CD1c-positive myeloid dendritic cell (primary cell): ENCODE results near the gene AFG1L.

Source experiments
- DNase-seq: peaks from one replicate; pipeline ENCODE4 v3.0.0-alpha.2; 2016; ENCODE audit errors: extremely low spot score

The AFG1L gene

DNA sequence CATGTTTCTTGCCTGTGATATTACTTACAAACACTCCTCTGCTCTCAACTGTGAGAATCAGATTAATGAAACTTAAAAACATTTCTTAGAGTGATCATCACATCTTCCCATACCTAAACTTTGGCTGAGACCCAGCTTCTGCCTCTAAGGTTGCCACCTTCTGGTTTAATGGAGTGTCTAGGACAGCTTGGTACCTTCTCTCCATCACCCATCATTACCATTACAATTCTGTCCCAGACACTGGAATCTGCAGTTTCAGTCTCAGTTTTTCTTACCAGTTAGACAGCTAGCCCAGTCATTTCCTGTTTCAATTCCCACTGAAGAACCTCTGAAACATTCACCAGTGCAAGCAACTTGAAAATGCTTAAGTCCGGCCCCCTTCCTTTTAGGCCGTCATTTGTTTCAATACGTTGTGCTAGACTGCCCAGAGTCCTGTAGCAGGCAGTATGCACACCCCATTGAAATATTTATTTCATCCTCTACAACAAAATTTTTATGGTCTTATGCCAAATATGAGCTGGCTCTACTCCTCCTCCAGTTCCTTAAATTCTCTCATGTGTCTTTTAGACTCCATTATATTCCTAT, 158.8 kb downstream of the AFG1L start:
- peak; percentile 42 for DNase-seq

GRCh38 chr6:108454356-108454755, 159.5 kb downstream of the AFG1L start:
- DNase-seq, result no peak

GRCh38 chr6:108455688-108456087, 160.8 kb downstream of the AFG1L start:
- DNase-seq, result no peak

DNA sequence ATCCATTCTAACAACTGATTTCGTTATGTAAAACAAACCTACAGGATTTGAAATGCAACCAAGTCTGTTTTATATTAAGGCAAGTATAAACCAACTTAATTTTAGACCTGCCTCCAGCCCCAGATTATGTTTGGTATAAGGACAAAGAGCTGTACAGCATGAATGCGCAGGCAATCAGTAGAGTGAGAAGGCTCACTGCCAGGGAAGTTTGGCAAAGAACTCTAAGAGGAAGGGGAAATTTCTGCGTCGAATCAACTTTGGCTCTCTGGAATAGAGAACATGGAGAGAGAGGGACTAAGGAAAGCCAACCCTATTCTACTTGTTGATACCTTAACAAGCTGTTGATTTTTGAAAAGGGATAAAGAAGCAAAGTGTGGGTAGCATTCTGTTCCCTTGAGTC, 168.9 kb downstream of the AFG1L start:
- DNase-seq, result no peak

DNA sequence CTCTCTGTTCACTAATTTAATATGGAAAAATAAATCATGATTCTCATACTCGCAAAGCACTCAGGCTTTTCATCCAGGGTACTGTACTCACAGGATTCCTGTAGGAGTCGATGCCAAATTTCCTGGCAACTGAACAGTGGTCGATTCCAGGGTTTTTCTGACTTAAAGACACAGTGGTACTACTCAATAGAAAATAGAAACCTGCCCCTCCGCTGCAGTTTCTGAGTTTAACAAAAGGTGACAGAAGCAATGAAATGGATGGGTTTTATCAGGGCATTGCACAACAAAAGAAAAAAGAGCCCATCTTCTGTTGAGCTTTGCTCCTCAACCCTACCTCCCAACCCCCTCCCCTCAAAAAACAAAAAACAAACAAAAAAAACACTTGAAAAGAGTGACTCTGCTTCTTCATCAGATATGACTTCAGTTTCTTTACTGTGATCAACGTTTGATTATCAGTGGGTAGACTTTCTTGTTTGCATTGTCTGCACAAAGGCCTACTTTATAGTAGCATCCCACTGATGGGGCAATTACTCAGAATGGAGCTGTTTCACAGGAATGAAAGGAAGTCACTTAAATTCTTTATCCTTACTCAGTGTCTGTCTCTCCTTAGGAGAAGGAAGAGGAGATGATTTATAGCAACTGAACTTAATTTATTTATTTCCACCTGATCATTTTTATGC, 169.7 kb downstream of the AFG1L start:
- no peak for DNase-seq

DNA sequence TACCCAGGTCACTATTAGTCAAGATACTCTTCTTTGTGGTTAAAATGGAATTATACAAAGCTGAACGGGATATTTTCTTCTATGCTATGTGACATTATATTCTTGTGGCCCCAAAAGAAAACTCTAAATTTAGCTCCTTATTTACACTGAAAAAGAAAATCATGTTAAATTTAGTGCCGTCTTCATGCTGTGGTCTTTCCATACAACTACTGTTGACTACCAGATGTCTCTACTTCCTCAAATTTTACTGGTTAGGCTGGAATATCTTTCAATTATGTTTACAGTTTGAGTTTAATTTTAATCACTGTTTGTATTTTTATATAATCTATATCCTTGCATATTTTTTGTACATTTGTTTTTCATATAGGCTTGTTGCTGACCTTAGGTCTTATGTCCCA, 170.2 kb downstream of the AFG1L start:
- DNase-seq, result no peak

DNA sequence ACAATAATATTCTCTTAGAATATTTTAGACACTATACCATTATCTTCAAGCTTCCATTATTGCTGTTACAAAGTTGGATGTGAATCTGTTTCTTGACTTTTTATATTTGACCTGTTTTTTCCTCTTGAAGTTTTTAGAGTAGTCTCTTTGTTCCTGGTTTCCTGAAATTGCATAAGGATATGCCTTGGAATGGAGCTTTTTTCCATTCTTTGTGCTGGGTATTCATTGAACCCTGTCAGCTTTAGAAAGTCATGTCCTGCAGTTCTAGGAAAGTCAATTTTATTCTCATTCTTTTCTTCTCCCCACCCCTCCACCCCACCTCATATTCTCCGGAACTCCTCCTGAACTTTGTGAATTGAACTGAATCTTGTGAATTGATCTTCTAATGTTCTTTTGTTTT, 173.5 kb downstream of the AFG1L start:
- DNase-seq, result no peak

DNA sequence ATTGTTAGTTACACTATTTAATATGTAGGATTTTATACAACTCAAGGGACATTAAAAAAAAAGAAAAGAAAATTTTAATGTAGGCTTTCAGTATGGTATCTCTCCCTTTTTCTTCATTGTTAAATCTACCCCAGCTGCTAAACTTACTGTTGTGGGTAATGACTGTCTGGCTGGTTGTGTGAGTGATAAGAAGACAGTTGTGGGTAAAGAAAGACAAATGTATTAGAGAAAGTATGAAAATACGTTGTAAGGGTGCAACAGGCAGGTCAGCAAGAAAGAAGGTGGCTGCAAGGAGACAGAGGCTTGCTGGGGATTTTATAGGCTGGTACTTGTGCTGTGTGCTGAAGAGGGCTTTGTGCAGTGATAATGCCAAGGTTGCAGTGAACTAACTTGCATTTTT, 174.5 kb downstream of the AFG1L start:
- DNase-seq, result no peak

DNA sequence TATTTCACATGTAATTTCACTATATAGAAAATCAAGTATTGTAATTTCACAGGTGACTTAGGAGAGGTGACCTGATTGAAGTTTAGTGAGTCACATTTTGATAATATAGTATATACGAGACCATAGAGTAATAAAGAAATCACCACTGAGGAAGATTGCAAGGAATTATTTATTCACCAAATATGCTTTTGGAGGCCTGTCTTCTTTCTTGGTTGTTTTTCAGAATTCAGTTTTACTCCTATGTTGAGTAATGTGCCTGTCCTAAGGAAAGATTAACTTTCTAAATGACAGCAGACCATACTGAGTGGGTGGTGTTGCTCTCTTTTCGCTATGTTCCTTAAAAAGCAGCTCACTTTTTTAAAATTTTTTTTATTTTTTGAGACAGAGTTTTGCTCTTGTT, 178.3 kb downstream of the AFG1L start:
- no peak for DNase-seq

DNA sequence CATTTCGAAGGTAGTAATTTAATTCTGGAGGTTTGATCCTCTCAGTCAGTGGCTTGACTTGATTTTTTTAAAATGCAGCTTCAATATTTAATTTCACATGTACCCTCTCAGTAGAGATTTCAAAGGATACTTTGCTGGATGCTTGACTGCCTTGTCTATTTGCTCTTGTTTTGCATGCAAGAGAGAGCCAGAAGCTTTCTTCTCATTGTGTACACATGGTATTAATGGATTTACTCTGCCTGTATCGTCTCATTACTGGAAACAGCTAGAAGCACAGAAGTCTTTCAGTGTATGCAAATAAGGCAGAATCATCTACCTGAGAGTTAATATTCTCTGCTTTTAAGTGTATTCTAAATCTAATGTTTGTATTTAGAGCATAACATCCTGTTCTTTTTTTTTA, 181.5 kb downstream of the AFG1L start:
- DNase-seq, result no peak

DNA sequence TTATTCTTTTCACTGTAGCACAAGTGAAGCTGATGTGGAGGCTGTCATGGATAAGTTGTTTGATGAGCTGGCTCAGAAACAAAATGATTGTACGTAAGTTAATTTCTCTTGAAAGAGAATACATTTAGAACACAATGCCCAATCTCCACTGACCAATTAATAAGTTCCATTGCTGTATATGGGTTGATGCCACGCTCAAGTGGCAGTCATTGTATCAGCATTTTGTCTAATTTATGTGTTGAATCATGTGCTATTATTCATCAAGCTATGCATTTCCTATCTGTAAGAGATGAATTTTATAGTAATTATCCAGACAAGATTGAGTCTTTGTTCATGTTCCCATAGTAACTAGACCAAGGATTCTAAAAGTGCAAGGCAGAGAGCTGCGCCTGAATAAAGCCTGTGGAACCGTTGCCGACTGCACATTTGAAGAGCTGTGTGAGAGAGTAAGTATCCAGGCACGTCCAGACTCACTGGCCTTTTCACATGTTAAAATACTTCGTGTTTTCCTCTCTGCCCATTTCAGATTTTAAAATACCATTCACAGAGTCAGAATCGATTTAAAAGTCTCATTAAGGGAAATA, 182.1 kb downstream of the AFG1L start:
- no peak for DNase-seq

DNA sequence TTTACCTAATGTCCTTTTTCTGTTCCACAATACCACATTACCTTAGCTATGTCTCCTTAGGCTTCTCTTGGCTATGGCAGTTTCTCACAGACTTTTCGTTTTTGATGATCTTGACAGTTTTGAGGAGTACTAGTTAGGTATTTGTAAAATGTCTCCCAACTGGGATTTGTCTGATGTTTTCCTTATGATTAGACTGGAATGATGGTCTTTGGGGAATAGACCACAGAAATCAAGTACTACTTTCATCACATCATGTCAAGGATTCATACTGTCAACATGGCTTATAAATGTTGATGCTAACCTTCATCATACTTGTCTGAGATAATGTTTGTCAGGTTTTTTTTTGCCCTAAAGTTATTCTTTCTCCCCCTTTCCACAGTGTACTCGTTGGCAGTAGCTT, 187.7 kb downstream of the AFG1L start:
- no peak for DNase-seq

GRCh38 chr6:108484016-108484415, 189.2 kb downstream of the AFG1L start:
- no peak for DNase-seq

- no peak for DNase-seq
These were observed 194.8 kb downstream of the AFG1L start for GRCh38 chr6:108489699-108490098.

DNA sequence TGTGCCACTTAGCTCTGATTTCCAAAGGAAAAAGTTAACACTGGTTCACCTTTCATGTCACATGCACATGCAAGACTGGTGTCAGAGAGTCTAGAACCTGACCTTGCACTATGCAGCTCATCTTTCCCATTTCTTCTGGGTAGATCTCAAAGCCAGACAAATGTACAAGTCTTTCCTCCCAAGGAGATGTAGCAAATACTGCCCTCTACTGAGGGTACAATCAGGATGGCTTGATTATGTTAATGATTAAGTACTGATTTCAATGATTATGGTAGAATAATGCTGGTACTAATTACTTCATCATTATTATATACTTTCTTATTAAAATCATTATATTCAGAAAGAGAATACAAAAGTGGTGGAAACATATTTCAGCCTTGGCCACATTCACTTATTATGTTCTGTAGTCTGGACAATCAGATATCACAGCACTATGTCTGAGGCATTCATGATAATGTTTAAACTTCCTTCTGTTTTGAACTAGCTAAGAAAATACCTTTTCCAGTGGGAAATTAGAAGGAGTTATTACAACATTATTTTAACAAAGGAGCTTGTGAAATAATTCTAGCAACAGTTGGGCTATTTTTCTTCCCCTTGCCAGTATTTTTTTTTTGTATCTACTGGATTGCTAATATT, 197.4 kb downstream of the AFG1L start:
- DNase-seq, result peak; percentile 10

DNA sequence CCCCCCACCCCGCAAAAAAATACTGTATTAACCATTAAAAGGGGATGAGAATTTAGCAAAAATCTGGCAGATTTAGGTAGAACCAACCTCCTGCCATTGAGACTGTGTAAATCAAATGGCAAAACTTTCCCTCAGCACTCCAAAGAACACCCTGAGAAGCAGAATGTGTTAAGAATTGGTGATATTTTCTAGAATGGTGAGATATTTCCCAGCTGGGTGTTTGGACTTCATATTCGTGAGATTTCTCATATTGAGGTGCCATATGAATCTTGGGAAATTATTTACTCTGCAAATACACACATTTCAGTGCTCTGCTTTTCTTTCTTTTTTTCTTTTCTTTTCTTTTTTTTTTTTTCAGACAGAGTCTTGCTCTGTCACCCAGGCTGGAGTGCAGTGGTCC, 199.6 kb downstream of the AFG1L start:
- DNase-seq, result no peak

DNA sequence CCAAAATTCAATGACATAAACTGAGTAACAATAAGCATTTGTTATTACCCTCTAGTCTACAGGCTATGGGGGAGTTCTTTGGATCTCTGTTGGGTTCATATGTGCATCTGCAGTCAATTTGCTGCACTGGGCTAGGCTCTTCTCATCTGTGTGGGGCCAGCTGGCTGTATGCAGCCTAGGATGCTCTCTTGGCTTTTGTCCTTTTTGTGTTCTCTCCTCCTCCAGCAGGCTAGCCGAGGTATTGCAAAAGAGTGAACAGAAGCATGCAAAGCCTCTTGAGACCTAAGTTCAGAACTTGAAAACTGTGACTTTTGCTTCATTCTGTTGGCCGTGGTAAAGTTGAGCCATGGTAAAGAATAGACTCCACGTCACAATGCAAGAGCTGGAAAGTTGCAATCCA, 203.0 kb downstream of the AFG1L start:
- no peak for DNase-seq

- DNase-seq, result no peak
These were observed 206.7 kb downstream of the AFG1L start for GRCh38 chr6:108501559-108501958.

- DNase-seq, result no peak
These were observed 208.0 kb downstream of the AFG1L start for GRCh38 chr6:108502832-108503231.

GRCh38 chr6:108507316-108507715, 212.5 kb downstream of the AFG1L start:
- no peak for DNase-seq

- DNase-seq, result no peak
These were observed 215.8 kb downstream of the AFG1L start for GRCh38 chr6:108510461-108511319.
